Muscle of arm (tissue), 12 donors: ENCODE data around the gene SDHC. TPM values are rescaled to one million over a fixed set of nuclear protein-coding genes. Genes with fewer than 3 reads are reported as not detected.
"Not testable (repeated sequence)": the region's sequence is repeated elsewhere in the genome, so short reads cannot be mapped to it uniquely, and the experiment has no call there.

Experiments used
- DNase-seq: peaks from one replicate; pipeline ENCODE4 v3.0.0-alpha.2; 2013
- polyA plus RNA-seq, 12 donors: library from polyadenylated mRNA; unstranded; fragments of 120-200 nt; gene quantifications; one replicate each; pipeline ENCODE4 v1.2.1, GENCODE V29; 2013; ENCODE audit not compliant: insufficient read length in 12 of 12

SDHC gene
- polyA plus RNA-seq, 12 donors = 91.3 to 429 (median 132) TPM

- DNase-seq = no peak
Measured at GRCh38 chr1:161378014-161378413, 63.8 kb downstream of the SDHC start.

GRCh38 chr1:161379071-161379470 lies 64.9 kb downstream of the SDHC start:
- DNase-seq = no peak

- no peak for DNase-seq
Measured at GRCh38 chr1:161381707-161382106, 67.5 kb downstream of the SDHC start.

GRCh38 chr1:161382214-161383019 lies 68.2 kb downstream of the SDHC start:
- DNase-seq = peak; percentile 57

- DNase-seq = no peak
Measured at GRCh38 chr1:161388639-161389038, 74.5 kb downstream of the SDHC start.

GRCh38 chr1:161389158-161389557 lies 75.0 kb downstream of the SDHC start:
- not testable (repeated sequence) for DNase-seq

- peak; percentile 96 for DNase-seq
Measured at GRCh38 chr1:161389691-161390558, 75.7 kb downstream of the SDHC start.

- DNase-seq = no peak
Measured at GRCh38 chr1:161390559-161390858, 76.3 kb downstream of the SDHC start.

GRCh38 chr1:161391136-161391535 lies 77.0 kb downstream of the SDHC start:
- DNase-seq = not testable (repeated sequence)

- no peak for DNase-seq
Measured at GRCh38 chr1:161391611-161392010, 77.4 kb downstream of the SDHC start.

- DNase-seq = no peak
Measured at GRCh38 chr1:161393151-161393550, 79.0 kb downstream of the SDHC start.

- not testable (repeated sequence) for DNase-seq
Measured at GRCh38 chr1:161397038-161397437, 82.9 kb downstream of the SDHC start.

- DNase-seq = no peak
Measured at GRCh38 chr1:161398900-161399256, 84.7 kb downstream of the SDHC start.

GRCh38 chr1:161399257-161399998 lies 85.2 kb downstream of the SDHC start:
- DNase-seq = peak; percentile 94

- no peak for DNase-seq
Measured at GRCh38 chr1:161402446-161402845, 88.3 kb downstream of the SDHC start.

- DNase-seq = no peak
Measured at GRCh38 chr1:161404051-161404597, 89.9 kb downstream of the SDHC start.

GRCh38 chr1:161406551-161406950 lies 92.4 kb downstream of the SDHC start:
- DNase-seq = not testable (repeated sequence)

- DNase-seq = no peak
Measured at GRCh38 chr1:161407451-161407985, 93.3 kb downstream of the SDHC start.

- DNase-seq = no peak
Measured at GRCh38 chr1:161408429-161409052, 94.4 kb downstream of the SDHC start.

- not testable (repeated sequence) for DNase-seq
Measured at GRCh38 chr1:161409848-161410635, 95.9 kb downstream of the SDHC start.

GRCh38 chr1:161410636-161410970 lies 96.4 kb downstream of the SDHC start:
- not testable (repeated sequence) for DNase-seq
